WTC11 (cell line): ENCODE results near the gene CRPPA.

ENCODE experiments used
- CTCF ChIP-seq: fragments of 200-600 bp; IDR thresholded peaks from 2 replicates; pipeline ENCODE4 v1.8.0; 2022; ENCODE audit warnings: antibody characterized with exemption
- IRF2 ChIP-seq: sonication (generic); formaldehyde crosslinking; IDR thresholded peaks from 2 replicates; pipeline ENCODE4 v1.8.0; 2022; ENCODE audit warnings: low read depth, missing genetic modification reagents, borderline replicate concordance
- MAX ChIP-seq: sonication (generic); formaldehyde crosslinking; IDR thresholded peaks from 2 replicates; pipeline ENCODE4 v1.8.0; 2022; ENCODE audit warnings: mild to moderate bottlenecking, missing genetic modification reagents
- RELA ChIP-seq: sonication (generic); formaldehyde crosslinking; IDR thresholded peaks from 2 replicates; pipeline ENCODE4 v1.8.1; 2022; ENCODE audit warnings: missing genetic modification reagents, mild to moderate bottlenecking, borderline replicate concordance

DNA sequence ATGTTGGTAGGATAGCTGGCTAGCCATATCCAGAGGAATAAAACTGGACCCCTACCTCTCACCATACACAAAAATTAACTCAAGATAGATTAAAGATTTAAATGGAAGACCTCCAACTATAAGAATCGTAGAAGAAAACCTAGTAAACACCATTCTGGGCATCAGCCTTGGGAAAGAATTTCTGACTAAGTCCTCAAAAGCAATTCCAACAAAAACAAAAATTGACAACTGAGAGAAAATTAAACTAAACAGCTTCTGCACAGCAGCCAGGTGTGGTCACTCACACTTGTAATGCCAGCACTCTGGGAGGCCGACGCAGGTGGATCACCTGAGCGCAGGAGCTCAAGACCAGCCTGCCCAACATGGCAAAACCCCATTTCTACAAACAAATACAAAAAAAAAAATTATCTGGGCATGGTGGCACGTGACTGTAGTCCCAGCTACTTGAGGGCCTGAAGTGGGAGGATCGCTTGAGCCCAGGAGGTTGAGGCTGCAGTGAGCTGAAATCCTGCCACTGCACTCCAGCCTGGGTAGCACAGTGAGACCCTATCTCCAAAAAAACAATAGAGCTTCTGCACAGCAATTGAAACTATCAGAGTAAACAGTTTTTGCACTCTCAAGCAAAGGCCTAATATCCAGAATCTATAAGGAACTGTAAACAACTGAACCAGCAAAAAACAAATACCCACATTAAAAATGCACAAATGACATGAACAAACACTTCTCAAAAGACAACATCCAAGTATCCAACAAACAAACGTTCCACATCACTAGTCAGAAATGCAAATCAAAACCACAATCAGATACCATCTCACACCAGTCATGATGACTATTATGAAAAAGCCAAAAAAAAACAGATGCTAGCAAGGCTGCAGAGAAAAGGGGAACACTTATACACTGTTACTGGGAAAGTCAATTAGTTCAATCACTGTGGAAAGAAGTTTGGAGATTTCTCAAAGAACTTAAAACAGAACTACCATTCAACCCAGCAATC lies 4.8 kb downstream of the CRPPA start:
- TF ChIP-seq MAX (CRISPR knock-in tag) (no peak), RELA (no peak), IRF2 (CRISPR knock-in tag) (no peak), CTCF (no peak)
